HUDEP-2 (cell line): ENCODE measurements around the gene DIPK1B.
A peak's percentile ranks its signal among the peaks of the same experiment; 100 is the strongest.

Source experiments
- DNase-seq, 76 experiments: peaks; one replicate each; lab custom pipeline; 2025; ENCODE audit not compliant: unreplicated experiment in 76 of 76; lab: John Stamatoyannopoulos, UW

DIPK1B gene

DNA sequence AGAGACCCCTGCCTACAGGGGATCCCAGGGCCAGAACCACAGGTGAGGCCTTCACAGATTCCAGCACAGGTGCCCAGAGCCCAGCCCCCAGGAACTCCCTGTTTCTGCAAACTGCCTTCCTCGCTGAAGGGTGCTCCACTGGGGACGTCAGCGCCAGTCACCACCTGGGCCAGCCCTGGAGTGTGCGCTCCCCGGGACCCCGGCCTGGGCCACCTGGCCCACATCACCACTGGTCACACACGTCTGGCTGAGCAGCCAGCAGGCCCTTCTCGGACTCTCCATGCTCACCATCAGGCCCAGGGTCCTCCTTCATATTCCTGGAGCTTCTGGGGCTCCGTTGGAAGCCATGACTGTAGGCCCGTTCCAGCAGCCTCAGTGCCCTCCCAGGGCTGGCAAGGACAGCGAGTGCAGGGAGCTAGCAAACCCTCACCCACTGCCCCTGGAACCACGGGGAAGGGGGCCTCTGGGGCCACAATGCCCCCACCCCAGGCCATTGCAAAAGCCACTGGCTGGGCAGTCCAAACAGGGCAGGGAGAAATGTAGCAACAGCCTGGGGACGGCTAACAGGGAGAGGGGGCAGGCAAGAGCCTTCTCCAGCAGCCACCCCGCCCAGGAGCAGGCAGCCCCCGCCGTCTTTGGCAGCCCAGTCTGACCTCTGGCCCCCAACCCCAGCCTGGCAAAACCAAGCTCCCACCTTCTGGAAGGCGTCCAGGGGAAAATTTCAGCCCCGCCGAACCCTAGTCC, 26.4 kb upstream of the DIPK1B start:
- no peak for DNase-seq

DNA sequence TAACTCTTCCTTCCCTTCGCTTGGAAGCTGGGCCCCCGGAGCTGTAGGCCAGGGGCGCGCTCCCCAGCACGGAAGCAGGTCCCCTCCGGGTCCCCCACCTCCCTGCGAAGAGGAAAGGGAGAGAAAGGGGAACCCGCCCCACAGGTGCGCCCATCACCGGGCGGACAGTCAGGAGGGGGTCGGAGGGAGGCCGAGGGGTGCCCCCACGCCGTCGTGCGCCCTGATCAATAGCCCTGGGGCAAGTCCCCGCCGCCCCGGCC, 25.9 kb upstream of the DIPK1B start:
- DNase-seq: no peak

DNA sequence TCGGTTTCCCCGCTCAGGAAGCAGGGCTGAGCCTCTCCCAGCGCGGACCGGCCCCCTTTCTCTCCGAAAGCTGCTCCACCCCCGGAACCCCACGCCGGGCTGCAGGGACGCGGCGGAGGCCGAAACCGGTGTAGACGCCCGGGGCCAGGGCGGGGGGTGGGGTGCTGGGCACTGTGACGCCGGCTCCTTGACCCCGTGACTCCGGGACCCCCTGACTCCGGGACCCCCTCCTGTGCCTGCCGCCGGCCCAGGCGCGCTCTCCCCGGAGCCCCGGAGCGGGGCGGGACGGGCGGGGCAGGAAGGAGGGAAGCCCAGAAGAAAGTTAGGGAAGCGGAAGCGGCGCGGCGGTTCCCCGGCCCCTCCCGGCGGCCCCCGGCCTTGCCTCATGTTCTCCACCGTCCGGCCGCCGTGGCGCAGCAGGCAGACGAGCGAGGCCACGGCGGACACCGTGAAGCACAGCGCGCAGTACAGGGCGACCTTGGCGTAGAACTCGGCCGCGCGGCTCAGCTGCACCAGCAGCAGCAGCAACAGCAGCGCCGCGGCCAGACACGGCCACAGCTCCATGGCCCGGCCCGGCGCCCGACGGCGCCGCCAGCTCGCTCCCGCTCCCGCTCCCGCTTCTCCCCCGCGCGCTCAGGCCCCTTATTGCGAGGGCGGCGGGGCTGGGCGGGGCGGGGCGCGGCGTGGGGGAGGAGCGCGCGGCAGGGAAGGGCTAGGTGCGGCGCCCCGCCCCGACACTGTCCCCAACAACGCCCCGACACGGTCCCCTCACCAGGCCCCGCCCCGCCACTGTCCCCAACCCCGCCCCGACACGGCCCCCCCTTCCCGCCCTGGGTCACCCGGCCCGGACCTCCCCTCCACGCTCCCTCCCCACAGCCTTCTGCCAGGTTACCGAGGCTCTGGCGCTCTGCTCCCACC, 25.3 kb upstream of the DIPK1B start, which contains the start of gene AGPAT2:
Gene AGPAT2 (minus strand): TSS at position 664 of the 918 bp plus-strand sequence. CDS start 100 bp downstream, at position 564.
- DNase-seq: peak in 47 of 76 experiments; percentile 14 to 81 (median 58)

- peak in 2 of 76 experiments; percentile 31 to 51 for DNase-seq
Observed at GRCh38 chr9:136687721-136688223, 24.6 kb upstream of the DIPK1B start.

DNA sequence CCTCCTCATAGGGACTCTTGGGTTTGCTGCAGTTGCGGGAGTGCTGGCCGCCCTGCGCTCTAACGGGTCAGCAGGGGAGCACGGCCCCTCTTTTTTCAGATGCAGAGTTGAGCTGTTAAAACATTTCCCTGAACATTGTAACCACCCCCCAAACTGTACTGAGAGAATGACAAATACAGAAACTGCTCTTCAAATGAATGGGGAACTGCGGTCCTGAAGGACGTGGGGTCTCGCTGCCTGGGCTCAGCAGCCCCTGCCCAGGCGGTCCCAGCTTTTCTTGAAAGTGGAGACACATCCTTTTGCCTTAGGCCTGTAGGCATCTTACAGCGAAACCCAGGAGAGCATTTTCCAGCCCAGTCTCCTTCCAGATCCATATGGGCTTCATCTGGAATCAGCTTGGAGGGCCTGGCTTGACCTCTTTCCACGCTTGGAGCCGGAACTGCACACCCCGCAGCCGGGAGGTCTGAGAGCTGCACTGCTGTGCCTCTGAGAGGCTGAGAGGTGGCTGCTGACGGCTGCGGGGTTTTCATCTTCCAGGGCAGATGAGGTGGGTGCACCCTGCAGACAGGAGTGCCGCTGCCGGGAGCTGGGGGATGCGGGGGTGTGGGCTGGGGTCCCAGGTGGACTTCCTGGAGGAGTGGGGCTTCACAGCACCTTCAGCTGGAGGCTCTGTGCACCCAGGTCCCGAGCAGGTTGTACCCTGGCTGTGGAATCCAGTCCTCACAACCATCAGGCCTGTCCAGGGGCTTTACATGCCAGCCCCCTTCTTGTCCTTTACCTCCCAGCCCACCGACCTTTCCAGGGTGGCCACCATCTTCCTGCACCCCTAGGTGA, 23.9 kb upstream of the DIPK1B start:
- DNase-seq: no peak

DNA sequence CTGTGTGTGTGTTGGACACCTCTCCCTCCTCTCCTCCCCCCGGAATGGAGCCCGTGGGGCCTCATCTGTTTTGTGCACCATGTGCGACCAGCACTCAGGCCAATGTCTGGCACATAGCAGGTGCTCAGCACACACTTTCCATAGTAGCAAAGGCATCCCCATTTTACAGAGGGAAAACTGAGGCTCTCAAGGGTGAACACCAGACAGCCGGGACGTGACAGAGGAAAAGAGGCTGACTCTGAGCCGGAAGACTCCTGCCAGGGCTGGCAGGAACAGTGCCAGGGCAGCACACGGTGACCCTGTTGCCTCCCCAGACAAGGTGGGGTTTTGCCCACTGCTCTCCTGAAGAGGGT, 23.3 kb upstream of the DIPK1B start:
- DNase-seq: no peak

GRCh38 chr9:136690104-136690805, 22.1 kb upstream of the DIPK1B start:
- DNase-seq: no peak

DNA sequence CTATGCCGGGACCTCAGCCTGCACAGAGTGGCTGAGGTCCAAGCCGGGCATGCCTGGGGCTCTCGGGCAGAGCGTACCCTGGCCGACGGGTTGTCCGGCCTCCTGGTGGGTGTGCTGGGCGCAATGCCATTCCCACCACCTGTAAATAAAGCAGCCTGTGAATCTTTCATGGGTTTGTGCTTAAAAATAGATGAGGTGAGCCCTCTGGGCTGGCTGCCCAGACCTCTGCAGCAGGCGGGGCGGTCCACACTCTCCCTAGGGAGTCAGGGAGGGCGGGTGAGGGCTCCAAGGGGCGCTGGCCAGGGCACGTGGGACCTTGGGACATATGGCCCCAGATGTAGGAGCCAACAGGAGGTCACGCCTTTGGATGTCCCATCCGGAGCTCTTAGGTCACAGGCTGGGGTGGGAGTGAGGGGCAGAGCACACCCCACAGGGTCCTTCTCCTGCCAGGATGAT, 21.5 kb upstream of the DIPK1B start:
- DNase-seq: no peak

- DNase-seq: no peak
Observed at GRCh38 chr9:136691316-136692184, 20.8 kb upstream of the DIPK1B start.

DNA sequence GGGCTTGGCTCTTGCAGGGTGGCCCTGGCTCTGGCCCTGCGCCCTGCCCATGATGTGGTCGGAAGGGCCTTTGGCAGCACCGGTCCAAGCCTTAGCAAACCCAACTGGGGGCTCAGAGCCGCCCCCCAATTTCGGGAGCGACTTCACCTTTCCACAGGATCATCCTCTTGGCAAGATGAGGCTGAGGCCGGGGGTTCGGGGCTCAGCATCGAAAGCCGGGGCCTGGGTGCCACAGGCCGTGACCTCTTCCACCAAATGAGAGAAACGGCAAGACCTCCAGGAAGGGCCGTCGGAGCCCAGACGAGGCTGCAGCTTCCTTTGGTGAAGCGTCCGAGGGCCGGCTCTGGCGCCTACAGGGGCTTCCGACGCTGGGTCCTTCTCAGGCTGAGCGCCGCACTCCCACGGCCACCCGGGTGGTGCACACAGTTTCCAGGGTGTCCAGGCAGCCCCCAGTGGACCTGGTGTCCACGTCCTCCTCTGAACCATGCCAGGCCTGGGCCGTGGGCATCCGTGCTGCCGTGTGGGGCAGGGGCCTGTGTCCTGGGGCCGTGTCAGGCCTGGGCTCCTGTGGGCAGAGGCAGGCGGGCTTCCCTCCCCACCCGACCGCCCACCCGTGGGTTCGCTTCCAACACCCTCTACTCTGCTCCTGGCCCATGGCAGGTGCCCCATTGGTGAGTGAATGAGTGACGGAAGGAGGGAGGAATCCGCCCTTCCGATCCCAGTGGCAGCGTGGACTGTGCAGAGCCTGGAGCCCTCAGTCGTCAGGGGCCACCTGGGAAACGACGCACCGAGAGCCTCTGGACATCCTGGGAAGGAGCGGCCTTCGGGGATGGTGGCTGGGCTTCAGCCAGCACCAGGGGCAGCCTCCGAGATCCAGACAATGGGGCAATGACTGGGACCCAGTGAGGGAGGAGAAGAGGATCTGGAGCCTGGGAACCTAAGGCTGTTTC, 19.9 kb upstream of the DIPK1B start:
- no peak for DNase-seq

GRCh38 chr9:136693135-136693489, 19.3 kb upstream of the DIPK1B start:
- no peak for DNase-seq

DNA sequence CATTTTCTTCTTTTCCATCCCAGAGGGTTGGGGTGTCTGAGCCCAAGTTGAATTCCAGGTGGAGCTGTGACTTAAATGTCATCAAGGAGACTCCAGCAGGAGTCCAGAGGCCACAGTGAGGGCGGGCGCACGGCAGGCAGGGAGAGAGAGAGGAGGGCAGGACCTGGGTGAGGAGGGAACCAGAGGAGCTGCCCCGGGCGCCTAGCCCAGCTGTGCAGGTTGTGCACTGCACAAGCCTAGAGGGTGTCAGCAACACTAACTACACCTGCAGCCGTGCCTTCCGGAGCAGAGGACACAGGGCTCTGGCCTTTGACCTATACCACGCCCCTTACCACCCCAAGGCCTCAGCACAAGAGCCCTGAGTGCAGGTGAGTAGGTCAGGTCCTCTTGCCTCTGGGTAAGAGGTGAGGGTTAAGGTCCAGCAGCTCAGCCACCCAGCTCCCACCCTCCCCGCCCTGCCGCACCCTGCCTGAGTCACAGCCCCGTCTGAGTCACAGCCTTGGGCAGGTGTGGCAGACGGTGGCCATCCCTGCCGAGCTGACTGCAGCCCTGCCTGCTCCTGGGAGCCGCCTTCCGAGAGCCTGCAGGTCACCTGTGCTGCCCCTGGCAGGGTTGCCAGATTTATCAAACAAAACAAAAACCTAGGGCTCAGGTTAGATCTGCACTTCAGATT, 18.7 kb upstream of the DIPK1B start:
- peak in 5 of 76 experiments; percentile 14 to 40 (median 26) for DNase-seq

DNA sequence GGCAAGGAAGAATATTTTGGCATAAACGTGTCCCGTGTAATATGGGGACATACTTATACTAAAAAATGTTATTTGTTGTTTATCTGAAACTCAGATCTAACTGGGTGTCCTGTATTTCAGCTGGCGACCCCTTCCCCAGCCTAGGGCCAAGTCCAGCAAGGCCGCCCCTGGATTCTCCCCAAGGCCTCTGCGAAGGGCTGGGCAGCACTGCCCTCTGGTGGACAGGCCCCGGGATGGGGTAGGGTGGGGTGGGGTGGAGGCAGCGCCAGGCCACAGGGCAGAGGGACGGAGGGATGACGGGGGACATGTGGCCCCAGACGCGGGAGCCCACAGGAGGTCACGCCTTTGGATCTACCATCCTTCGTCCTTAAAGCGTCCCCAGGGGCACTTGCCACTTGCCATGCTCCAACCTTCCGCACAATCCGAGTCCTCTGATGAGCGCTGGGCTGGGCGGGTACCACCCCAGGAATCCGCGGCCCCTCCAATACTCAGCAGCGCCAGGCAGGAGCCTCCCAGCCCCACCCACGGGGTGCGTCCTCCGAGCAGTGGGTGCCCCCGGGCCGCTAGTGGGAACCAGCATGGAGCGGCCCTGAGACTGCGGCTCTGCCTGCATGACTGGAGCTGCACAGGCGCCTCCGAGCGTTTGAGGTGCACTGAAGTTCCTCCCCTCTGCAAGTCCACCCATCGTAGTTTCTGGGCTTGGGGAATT, 18.1 kb upstream of the DIPK1B start:
- peak in 39 of 76 experiments; percentile 8 to 69 (median 41) for DNase-seq

- DNase-seq: no peak
Observed at GRCh38 chr9:136694872-136695247, 17.5 kb upstream of the DIPK1B start.

- no peak for DNase-seq
Observed at GRCh38 chr9:136695435-136695895, 16.9 kb upstream of the DIPK1B start.

GRCh38 chr9:136695955-136696354, 16.4 kb upstream of the DIPK1B start:
- DNase-seq: no peak

- DNase-seq: no peak
Observed at GRCh38 chr9:136696502-136696901, 15.9 kb upstream of the DIPK1B start.
